GM19438 (cell line): ENCODE data around the gene ENAM.
"Not testable (repeated sequence)": the region's sequence is repeated elsewhere in the genome, so short reads cannot be mapped to it uniquely, and the experiment has no call there.

ENCODE experiments used
- ATAC-seq: cut with Tn5 transposase; IDR thresholded peaks from one replicate; pipeline ENCODE4 v1.9.1; 2021; ENCODE audit warnings: low read depth; ENCODE audit not compliant: unreplicated experiment

ENAM gene

DNA sequence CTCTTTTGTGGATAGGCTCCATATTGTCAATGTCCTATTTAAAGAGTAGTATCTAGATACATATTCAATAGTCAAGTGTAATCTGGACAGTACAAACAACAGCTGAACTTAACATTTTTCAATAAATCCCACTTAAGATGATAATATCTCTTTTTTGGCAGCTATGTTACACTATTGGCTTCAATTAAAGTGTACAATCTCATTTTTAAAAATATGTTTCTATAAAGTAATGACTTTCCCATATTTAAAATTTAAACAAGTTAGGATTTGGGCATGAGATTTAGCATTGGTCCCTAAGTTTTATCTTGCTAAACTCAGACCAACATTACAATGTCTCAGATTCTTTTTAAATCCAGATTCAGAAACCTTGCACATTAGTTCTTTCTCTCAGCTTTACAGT lies 45.6 kb downstream of the ENAM start:
- no peak for ATAC-seq

DNA sequence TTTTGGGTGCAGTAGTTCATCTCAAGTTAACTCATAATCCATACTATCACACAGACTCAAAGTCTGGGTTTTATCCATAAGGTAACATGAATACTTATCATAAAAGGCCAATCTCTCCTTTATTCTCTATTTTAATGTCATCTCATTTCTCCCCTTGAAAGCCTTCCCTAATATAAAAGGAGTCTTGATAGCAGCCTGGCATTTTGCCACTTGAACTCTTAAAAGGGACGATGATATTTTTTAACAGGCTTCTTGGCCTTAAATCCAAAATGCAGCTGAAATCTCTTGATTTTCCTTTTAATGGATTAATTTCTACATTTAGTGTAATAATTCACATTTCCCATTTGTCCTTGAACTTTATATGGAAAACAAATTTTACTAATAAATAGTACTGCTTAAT lies 46.2 kb downstream of the ENAM start:
- ATAC-seq = no peak

DNA sequence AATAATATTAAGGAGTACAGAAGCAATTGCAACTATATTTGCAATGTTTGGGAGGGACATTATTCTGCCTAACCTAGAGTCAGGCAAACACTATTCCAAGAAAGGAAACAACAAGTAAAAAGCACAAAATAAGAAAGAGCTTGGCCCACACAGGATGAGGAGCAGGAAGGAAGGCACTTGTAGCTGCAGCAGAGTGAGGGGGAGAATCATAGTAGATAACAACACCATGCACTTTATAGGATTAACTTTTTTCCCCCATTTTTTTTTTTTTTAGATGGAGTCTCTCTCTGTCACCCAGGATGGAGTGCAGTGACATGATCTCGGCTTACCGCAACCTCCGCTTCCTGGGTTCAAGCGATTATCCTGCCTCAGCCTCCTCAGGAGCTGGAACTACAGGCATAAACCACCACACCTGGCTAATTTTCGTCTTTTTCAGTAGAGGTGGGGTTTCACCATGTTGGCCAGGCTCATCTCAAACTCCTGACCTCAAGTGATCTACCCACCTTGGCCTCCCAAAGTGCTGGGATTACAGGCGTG lies 48.1 kb downstream of the ENAM start:
- no peak for ATAC-seq

DNA sequence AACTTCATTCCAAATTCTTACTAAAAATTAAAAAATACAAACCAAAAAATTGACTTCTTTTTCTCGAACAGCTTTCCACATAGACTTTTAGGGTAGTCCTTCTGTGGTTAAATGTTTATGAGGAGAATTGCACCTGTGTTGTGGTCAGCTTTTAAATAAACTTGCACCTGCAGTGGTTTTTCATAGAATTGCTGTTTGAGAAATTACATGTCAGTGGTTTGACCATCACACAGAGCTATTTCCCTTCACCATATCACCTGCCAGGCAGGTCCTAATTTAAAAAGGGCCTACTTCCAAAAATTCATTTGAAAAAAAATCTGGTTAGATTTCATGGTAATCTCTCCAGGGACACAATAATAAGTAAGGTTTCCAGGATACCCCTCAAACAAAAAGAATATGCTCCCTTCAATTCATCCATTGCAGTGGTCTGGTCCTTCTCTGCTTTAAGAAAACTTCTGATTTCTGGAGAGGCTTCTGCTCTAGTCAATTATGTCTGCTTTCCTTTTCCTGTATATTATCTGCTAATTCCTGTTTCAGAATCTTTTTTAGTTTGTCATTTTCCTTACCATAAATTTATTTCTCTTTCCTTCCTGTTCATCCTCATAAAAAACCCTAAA lies 49.9 kb downstream of the ENAM start:
- ATAC-seq = peak; percentile 84

DNA sequence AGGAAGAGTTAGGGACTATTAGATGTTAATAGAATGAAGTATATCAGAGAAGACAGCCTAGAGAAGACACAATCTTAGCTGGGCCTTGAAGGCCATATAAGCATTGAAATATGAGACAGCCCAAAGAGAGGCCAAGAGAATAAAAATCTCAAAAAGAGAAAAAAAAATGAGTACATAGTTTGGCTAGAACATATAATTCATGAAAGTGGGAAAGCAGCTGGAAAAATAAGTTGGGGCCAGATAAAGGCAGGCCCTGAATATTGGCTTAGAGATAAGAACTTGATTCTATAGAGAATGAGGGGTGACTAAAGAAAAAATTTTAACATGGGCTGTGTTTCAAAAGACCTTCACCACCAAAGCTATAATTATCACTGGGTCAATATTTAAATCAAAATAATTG lies 52.4 kb downstream of the ENAM start:
- ATAC-seq = no peak

DNA sequence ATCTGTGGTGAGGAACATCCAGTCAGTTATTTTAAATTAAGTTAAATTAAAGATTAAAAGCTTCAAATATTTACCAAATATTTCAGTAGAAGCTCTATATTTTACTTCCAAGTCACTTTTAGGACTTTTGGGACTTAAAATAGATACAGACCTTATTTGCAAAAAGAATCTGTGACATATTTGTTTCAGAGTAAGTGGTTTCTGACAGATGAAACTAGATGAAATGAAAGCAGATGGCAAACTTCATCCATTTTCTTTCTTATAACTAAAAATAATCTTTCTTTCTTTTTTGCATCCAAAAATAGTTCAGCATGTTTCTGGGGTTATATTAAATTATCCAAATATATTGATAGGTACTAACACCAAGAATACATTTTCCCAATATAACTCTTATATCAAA lies 53.2 kb downstream of the ENAM start:
- no peak for ATAC-seq

DNA sequence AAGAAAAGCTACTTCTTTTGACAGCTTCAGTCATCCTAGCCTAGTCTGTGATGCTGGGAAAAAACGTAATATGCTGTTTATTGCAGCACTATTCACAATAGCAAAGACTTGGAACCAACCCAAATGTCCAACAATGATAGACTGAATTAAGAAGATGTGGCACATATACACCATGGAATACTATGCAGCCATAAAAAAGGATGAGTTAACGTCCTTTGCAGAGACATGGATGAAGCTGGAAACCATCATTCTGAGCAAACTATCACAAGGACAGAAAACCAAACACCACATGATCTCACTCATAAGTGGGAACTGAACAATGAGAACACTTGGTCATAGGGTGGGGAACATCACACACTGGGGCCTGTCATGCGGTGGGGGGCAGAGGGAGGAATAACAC lies 53.6 kb downstream of the ENAM start:
- ATAC-seq = not testable (repeated sequence)

DNA sequence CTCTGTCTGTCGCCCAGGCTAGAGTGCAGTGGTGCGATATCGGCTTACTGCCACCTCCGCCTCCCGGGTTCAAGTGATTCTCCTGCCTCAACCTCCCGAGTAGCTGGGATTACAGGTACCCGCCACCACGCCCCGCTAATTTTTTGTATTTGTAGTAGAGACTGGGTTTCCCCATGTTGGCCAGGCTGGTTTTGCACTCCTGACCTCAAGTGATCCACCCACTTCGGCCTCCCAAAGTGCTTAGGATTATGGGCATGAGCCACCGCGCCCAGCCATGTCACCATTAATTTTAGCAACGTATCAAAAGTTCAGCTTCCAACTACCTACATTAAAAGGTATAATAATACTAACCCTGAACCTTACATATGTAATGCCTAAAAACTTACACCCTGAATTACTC lies 58.8 kb downstream of the ENAM start:
- ATAC-seq = peak; percentile 0

DNA sequence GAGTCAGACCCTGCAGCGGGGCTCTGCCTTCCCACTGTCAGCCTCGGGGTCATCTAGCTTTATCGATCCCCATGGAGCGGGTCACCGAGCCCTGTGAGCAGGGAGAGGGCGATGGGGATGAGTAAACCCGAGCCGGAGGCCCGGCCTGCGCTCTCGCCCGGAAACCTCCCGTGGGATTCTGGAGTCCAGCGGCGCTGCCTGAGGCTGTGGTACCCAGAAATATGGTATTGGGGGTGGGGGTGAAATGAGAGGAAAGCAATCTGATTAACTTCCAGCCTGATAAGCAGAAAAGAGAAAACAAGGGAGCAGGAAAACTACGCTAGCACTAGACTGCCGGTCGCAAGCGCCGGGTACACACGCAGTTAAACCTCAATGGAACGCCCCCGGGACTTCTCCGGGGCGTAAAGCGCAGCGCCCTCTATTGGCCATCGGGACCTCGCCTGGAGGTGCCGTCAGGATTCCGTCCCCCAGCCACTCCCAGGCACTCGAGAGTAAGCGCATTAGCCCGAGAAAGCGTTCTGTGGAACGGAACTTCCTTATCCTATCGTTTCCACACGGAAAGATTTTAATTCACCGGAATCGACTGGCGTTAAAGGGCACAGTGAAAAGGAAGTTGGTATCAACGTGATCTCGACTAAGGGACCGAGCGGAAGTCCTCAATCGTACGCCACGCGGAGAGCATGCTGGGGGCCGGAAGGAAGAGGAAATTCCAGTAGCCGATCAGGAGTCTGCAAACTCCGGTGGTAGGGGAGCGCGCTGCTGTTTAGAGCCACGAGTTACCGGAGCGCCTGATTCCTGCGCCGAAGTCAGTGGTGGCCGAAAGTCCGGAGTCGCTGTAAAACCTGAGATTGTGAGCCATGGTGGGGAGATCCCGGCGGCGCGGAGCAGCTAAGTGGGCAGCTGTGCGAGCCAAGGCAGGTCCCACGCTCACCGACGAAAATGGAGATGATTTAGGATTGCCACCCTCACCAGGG lies 59.6 kb downstream of the ENAM start, which contains the start of gene UTP3:
TSS of gene UTP3 (plus strand) at position 712 of the 974 bp plus-strand sequence. CDS start at position 858, 146 bp downstream.
- peak; percentile 96 for ATAC-seq

DNA sequence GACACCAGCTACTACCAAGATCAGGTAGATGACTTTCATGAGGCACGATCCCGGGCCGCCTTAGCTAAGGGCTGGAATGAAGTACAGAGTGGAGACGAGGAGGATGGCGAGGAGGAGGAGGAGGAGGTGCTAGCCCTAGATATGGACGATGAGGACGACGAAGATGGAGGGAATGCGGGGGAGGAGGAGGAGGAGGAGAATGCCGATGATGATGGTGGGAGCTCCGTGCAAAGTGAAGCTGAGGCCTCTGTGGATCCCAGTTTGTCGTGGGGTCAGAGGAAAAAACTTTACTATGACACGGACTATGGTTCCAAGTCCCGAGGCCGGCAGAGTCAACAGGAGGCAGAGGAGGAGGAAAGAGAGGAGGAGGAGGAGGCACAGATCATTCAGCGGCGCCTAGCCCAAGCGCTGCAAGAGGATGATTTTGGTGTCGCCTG lies 60.3 kb downstream of the ENAM start:
- ATAC-seq = peak; percentile 8

DNA sequence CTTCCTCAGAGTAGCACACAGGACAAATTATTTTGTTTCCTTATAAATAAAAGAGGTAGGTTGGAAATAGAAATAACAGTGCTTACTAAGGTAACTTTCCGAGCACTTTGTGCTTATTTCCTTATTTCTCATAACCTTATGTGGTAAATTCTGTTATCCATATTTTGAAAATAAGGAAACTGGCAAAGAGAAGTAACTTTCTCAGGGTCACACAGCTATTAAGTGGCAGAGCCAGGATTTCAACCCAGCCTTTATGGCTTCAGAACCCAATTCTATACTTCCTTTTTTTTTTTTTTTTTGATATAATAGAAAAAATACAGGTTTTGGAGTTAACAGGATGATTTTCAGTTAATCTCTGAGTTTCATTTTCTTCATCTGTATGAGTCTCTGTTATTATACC lies 63.1 kb downstream of the ENAM start:
- no peak for ATAC-seq

DNA sequence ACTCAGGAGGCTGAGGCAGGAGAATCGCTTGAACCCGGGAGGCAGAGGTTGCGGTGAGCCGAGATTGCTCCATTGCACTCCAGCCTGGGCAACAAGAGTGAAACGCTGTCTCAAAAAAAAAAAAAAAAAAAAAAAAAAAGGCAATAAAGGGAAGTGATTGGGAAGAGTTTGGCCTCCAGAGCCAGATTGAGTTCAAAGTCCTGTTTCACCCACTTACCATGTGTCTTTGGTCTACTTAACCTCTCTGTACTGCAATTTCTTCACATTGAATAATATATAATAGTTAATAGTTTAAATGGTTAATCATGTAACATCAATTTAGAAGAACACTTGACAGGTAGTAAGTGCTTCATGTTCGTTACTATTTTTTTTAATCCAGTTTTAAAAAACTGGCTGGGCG lies 66.1 kb downstream of the ENAM start:
- not testable (repeated sequence) for ATAC-seq
